ENCODE data around the gene EYA2. TPM values are rescaled to one million over a fixed set of nuclear protein-coding genes. Genes with fewer than 3 reads are reported as not detected.

Gene EYA2
- total RNA-seq, 4 donors from 2014 or later, result 0.60 to 4.0 (median 0.99) TPM

DNA sequence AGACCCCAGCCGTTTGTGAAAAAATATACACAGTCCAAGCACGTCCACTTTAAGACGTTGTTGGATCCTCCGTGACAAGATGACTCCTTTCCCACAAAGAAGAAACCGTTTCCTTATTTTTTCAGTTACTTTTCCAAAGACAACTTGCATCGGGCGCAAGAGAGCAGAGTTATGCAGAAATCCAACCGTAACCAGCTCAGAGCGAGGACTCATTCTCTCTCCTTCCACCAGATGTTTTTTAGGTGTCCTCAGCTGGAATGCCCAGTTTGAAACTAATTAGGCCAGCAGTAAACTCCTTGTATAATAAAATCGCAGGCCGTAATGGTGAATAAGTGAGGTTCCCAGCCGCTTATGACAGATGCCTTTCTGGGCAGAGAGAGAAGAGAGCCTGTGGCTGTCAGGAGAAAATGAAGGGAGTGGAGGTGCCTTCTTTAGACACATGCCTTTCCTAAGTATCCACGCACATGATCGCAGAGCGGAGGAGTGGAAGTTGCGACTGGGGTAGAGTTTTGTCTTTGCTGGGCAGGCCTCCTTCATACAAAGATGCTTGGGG lies 2.8 kb downstream of the EYA2 start:
- no peak overlapping the region for H3K4me3 ChIP-seq
- ATAC-seq (no peak), DNase-seq (no peak)
- in situ Hi-C loops (cut with MboI; ENCODE audit: low sequenced_read_pairs in 4 of 4) (no loop called here), intact Hi-C loops (cut with DNase I; ENCODE audit: low total_unique reads) (no loop called here)
- H3K27ac ChIP-seq, result no peak overlapping the region
- no peak for TF ChIP-seq POLR2A (IDR thresholded peaks at IDR 0.05)
- TF ChIP-seq, protein P1, sequence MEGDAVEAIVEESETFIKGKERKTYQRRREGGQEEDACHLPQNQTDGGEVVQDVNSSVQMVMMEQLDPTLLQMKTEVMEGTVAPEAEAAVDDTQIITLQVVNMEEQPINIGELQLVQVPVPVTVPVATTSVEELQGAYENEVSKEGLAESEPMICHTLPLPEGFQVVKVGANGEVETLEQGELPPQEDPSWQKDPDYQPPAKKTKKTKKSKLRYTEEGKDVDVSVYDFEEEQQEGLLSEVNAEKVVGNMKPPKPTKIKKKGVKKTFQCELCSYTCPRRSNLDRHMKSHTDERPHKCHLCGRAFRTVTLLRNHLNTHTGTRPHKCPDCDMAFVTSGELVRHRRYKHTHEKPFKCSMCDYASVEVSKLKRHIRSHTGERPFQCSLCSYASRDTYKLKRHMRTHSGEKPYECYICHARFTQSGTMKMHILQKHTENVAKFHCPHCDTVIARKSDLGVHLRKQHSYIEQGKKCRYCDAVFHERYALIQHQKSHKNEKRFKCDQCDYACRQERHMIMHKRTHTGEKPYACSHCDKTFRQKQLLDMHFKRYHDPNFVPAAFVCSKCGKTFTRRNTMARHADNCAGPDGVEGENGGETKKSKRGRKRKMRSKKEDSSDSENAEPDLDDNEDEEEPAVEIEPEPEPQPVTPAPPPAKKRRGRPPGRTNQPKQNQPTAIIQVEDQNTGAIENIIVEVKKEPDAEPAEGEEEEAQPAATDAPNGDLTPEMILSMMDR (IDR thresholded peaks at IDR 0.05 in 4 of 5, conservative IDR thresholded peaks at IDR 0.05 in 1 of 5), result no peak
- no peaks in the 10 kb centered on the region for H3K36me3 ChIP-seq
- no peaks in the 10 kb centered on the region for H3K4me1 ChIP-seq
- no peaks in the 10 kb centered on the region for H3K9me3 ChIP-seq
- peaks cover 6 to 14% (median 10%) of the 10 kb centered on the region in 3 donors for H3K27me3 ChIP-seq

DNA sequence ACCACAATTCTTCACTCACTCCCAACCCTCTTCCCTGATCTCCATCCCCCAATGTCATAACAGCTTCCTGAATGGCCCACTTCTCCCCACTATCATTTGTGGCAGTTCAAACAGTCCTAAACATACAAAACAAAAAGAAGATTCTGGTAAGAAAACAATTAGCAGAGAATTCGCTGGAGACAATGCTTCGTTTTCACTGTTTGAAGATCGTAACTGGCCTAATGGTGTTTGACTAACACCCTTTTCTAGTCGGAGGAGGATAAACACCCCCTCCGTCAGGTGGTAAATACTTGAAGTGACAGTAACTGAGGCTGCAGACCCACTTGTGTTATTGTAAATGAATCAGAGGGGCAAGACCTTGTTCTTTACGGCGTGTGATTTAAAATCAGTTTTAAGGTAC lies 3.8 kb downstream of the EYA2 start:
- no peaks in the 10 kb centered on the region for H3K4me1 ChIP-seq
- H3K27ac ChIP-seq, result no peak overlapping the region
- H3K4me3 ChIP-seq, result no peak overlapping the region
- H3K36me3 ChIP-seq, result no peaks in the 10 kb centered on the region
- ATAC-seq (no peak), DNase-seq (no peak)
- intact Hi-C loops (cut with DNase I; ENCODE audit: low total_unique reads), result no loop called here
- TF ChIP-seq POLR2A (IDR thresholded peaks at IDR 0.05), result no peak
- TF ChIP-seq, protein P1 (IDR thresholded peaks at IDR 0.05 in 4 of 5, conservative IDR thresholded peaks at IDR 0.05 in 1 of 5), result no peak
- peaks cover 6 to 14% (median 10%) of the 10 kb centered on the region in 3 donors for H3K27me3 ChIP-seq
- in situ Hi-C loops (cut with MboI; ENCODE audit: low sequenced_read_pairs in 4 of 4), result no loop called here
- H3K9me3 ChIP-seq, result no peaks in the 10 kb centered on the region

DNA sequence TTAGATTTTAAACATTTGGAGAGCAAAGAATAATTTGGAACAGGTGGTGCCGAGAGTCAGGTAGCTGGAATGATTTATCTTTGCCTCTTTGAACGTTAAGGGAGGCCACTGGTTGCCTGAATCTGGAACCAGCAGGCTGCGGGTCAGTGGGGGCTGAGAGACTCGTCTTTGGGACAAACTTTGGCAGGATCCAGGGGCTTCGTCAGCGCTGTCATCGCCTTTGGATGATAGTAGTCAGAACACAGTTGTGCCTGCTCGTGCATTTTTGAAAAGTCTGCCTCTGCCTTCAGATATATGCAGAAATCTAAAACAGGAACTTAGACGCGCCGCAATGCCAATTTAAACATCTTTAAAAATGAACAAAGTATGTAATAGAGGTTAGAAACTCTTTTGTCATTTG lies 5.0 kb downstream of the EYA2 start:
- Histone ChIP-seq H3K36me3 (no peaks in the 10 kb centered on the region), H3K4me3 (no peak overlapping the region), H3K4me1 (no peaks in the 10 kb centered on the region), H3K27me3 (peaks cover 6 to 8% (median 7%) of the 10 kb centered on the region in 3 donors), H3K27ac (no peak overlapping the region), H3K9me3 (no peaks in the 10 kb centered on the region)
- TF ChIP-seq POLR2A (IDR thresholded peaks at IDR 0.05), result no peak
- TF ChIP-seq, protein P1 (IDR thresholded peaks at IDR 0.05 in 4 of 5, conservative IDR thresholded peaks at IDR 0.05 in 1 of 5), result no peak
- in situ Hi-C loops (cut with MboI; ENCODE audit: low sequenced_read_pairs in 4 of 4) (no loop called here), intact Hi-C loops (cut with DNase I; ENCODE audit: low total_unique reads) (no loop called here)
- ATAC-seq, result no peak
- DNase-seq, result no peak

DNA sequence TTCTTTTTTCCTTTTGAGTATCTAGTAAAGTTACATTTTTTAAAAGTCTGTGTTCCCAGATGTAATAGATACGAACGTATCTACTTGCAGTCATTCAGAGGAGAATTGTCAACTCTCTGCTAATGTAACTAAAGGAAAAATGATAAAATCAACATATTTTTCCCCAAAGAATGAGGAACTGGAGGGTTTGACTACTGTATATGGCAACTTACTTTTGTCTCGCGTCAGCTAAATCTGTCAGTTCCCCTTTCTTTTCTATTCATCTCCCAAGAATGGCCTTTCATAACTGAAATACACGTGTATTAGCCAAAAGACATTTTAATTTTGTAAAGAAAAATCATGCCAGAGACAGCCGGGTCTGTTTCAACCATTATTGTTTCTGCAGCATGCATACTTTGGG lies 5.4 kb downstream of the EYA2 start:
- in situ Hi-C loops (cut with MboI; ENCODE audit: low sequenced_read_pairs in 4 of 4), result no loop called here

More for the DNA sequence above, 5.4 kb downstream of the EYA2 start:
- H3K4me1 ChIP-seq, result no peaks in the 10 kb centered on the region
- no peaks in the 10 kb centered on the region for H3K36me3 ChIP-seq
- intact Hi-C loops (cut with DNase I; ENCODE audit: low total_unique reads), result no loop called here
- TF ChIP-seq, protein P1 (IDR thresholded peaks at IDR 0.05 in 4 of 5, conservative IDR thresholded peaks at IDR 0.05 in 1 of 5), result no peak
- no peak for TF ChIP-seq POLR2A (IDR thresholded peaks at IDR 0.05)
- H3K4me3 ChIP-seq, result no peak overlapping the region
- DNase-seq (no peak), ATAC-seq (no peak)
- no peak overlapping the region for H3K27ac ChIP-seq
- no peaks in the 10 kb centered on the region for H3K9me3 ChIP-seq
- H3K27me3 ChIP-seq, result peaks cover 4 to 6% (median 6%) of the 10 kb centered on the region in 3 donors
